ENCODE results near the gene PEX26. TPM values are rescaled to one million over a fixed set of nuclear protein-coding genes. Genes with fewer than 3 reads are reported as not detected.

PEX26 gene
- total and polyA plus RNA-seq, 2 donors (not counting 3 experiments of a cell fraction or from before 2014, with no cell fraction given): 25.6 to 44.4 TPM

GRCh38 chr22:18095101-18095805 is 17.5 kb downstream of the PEX26 start:
- POLR2A ChIA-PET: no interaction called here
- no peak for FAIRE-seq
- peak; percentile 7 for DNase-seq (ENCODE audit: low read depth, low spot score)
- H3K9ac ChIP-seq (replicated peaks; ENCODE audit: extremely low read depth, insufficient read depth, low read length): no peak overlapping the region
- H3K4me1 ChIP-seq (ENCODE audit: control insufficient read depth, extremely low read depth, insufficient read depth, low read length): peaks cover 14% of the 10 kb centered on the region
- no peaks in the 10 kb centered on the region for H3K27me3 ChIP-seq (ENCODE audit: control insufficient read depth in 2 of 2, insufficient read depth in 2 of 2, low read length in 2 of 2)
- H3K9me1 ChIP-seq (replicated peaks; ENCODE audit: control insufficient read depth, extremely low read depth, insufficient read depth, low read length): no peaks in the 10 kb centered on the region
- CTCF ChIA-PET: interaction anchor here (5.3 kb wide), 1 partner anchor 18 kb away, joined by 41 read pairs; the partner anchor contains the start of gene PEX26
- no peaks in the 10 kb centered on the region for H3K36me3 ChIP-seq (ENCODE audit: control insufficient read depth in 2 of 2, extremely low read depth in 1 of 2, insufficient read depth in 2 of 2, low read length in 2 of 2)
- H2AFZ ChIP-seq (ENCODE audit: low read depth, low read length): no peak overlapping the region
- H3K4me2 ChIP-seq (ENCODE audit: insufficient read depth, low read length): no peak overlapping the region
- dilution Hi-C loops (cut with MboI; ENCODE audit: extremely low pct_ligation_motif_present, low sequenced_read_pairs): no loop called here
- no peak overlapping the region for H3K4me3 ChIP-seq (replicated peaks in 1 of 3; ENCODE audit: insufficient read depth in 1 of 3, low read depth in 1 of 3, low read length in 3 of 3)
- peaks cover 1% of the 10 kb centered on the region for H3K79me2 ChIP-seq (ENCODE audit: control insufficient read depth, insufficient read depth, low read length)
- H3K27ac ChIP-seq (ENCODE audit: insufficient read depth, low read depth, low read length): no peak overlapping the region
- H4K20me1 ChIP-seq (replicated peaks; ENCODE audit: control insufficient read depth, extremely low read depth, insufficient read depth, low read length): no peaks in the 10 kb centered on the region
- intact Hi-C loops (cut with micrococcal nuclease): no loop called here
- no peaks in the 10 kb centered on the region for H3K9me3 ChIP-seq (replicated peaks; ENCODE audit: control insufficient read depth, insufficient read depth, low read length)
- TF ChIP-seq POLR2AphosphoS5 (IDR thresholded peaks at IDR 0.05; ENCODE audit: insufficient read depth, low read depth, low read length) (no peak), GATA2 (IDR thresholded peaks at IDR 0.05; ENCODE audit: insufficient read depth, insufficient read length, low read depth, low read length) (no peak), MYC (IDR thresholded peaks at IDR 0.05; ENCODE audit: low read depth, low read length) (no peak), FOS (IDR thresholded peaks at IDR 0.05; ENCODE audit: borderline replicate concordance, insufficient read depth, low read length) (no peak), JUN (IDR thresholded peaks at IDR 0.05; ENCODE audit: borderline replicate concordance, insufficient read depth, insufficient read length, low read depth) (no peak), EZH2 (IDR thresholded peaks at IDR 0.05; ENCODE audit: borderline replicate concordance, low read depth, low read length, severe bottlenecking) (no peak), POLR2A (IDR thresholded peaks at IDR 0.05; ENCODE audit: low read depth, low read length) (no peak)
- TF ChIP-seq, protein P1, sequence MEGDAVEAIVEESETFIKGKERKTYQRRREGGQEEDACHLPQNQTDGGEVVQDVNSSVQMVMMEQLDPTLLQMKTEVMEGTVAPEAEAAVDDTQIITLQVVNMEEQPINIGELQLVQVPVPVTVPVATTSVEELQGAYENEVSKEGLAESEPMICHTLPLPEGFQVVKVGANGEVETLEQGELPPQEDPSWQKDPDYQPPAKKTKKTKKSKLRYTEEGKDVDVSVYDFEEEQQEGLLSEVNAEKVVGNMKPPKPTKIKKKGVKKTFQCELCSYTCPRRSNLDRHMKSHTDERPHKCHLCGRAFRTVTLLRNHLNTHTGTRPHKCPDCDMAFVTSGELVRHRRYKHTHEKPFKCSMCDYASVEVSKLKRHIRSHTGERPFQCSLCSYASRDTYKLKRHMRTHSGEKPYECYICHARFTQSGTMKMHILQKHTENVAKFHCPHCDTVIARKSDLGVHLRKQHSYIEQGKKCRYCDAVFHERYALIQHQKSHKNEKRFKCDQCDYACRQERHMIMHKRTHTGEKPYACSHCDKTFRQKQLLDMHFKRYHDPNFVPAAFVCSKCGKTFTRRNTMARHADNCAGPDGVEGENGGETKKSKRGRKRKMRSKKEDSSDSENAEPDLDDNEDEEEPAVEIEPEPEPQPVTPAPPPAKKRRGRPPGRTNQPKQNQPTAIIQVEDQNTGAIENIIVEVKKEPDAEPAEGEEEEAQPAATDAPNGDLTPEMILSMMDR (IDR thresholded peaks at IDR 0.05; ENCODE audit: extremely low read depth in 1 of 2, insufficient read depth in 1 of 2, low read depth in 1 of 2, low read length in 2 of 2): no peak
- TF ChIP-seq, protein P2, sequence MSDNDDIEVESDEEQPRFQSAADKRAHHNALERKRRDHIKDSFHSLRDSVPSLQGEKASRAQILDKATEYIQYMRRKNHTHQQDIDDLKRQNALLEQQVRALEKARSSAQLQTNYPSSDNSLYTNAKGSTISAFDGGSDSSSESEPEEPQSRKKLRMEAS (IDR thresholded peaks at IDR 0.05; ENCODE audit: insufficient read depth, insufficient read length): no peak
- BruUV-seq (replicated peaks): no TSS peak

All from endothelial cell of umbilical vein (primary cell).